Nephron progenitor cell (in vitro differentiated cells): ENCODE results near the gene SPAG4.

Experiments used
- DNase-seq: peaks from one replicate; pipeline ENCODE4 v3.0.0; 2021
- H3K27ac Mint-ChIP-seq: 2 replicates; pipeline ENCODE4 v1.8.0; 2021; ENCODE audit warnings: mild to moderate bottlenecking, moderate library complexity, mixed read lengths
- H3K27me3 Mint-ChIP-seq: 2 replicates; pipeline ENCODE4 v1.8.0; 2021; ENCODE audit warnings: mild to moderate bottlenecking, low read depth, mixed read lengths; ENCODE audit not compliant: poor library complexity
- H3K36me3 Mint-ChIP-seq: 2 replicates; pipeline ENCODE4 v1.8.0; 2021; ENCODE audit warnings: low read depth, mixed read lengths
- H3K4me1 Mint-ChIP-seq: 2 replicates; pipeline ENCODE4 v1.8.0; 2021; ENCODE audit warnings: mixed read lengths
- H3K4me3 Mint-ChIP-seq: 2 replicates; pipeline ENCODE4 v1.8.0; 2021; ENCODE audit warnings: mild to moderate bottlenecking, moderate library complexity, mixed read lengths
- H3K9me3 Mint-ChIP-seq: 2 replicates; pipeline ENCODE4 v1.8.0; 2021; ENCODE audit warnings: mild to moderate bottlenecking, moderate library complexity, mixed read lengths
- CTCF ChIP-seq: fragments of 200-600 bp; sonication (generic); IDR thresholded peaks from 2 replicates; pipeline ENCODE4 v1.5.0; 2021; ENCODE audit warnings: antibody characterized with exemption

The SPAG4 gene

GRCh38 chr20:35664466-35665206, 49.0 kb downstream of the SPAG4 start, which contains the start of the genes CPNE1 and RBM12:
TSS of gene CPNE1 (minus strand) at chr20:35664900. CDS start at chr20:35632923, 31,977 bp downstream.
TSS of gene RBM12 (minus strand) at chr20:35664900. CDS start at chr20:35655322, 9,578 bp downstream.
- peak within 1 kb of the TSS; percentile 88 for H3K4me3 Mint-ChIP-seq
- H3K27me3 Mint-ChIP-seq = peaks cover 6% of the 10 kb centered on the region
- TF ChIP-seq CTCF = no peak
- peaks cover 39% of the 10 kb centered on the region for H3K4me1 Mint-ChIP-seq
- H3K9me3 Mint-ChIP-seq = peaks cover 8% of the 10 kb centered on the region
- H3K27ac Mint-ChIP-seq = peak within 1 kb of the TSS; percentile 99
- peaks cover 41% of the 10 kb centered on the region for H3K36me3 Mint-ChIP-seq
- peak; percentile 91 for DNase-seq

- Mint-ChIP-seq H3K9me3 (no peaks in the 10 kb centered on the region), H3K4me1 (peaks cover 42% of the 10 kb centered on the region), H3K27ac (no peak overlapping the region), H3K27me3 (peaks cover 6% of the 10 kb centered on the region), H3K4me3 (no peak overlapping the region), H3K36me3 (peaks cover 44% of the 10 kb centered on the region)
- DNase-seq = no peak
- TF ChIP-seq CTCF = no peak
Observed at GRCh38 chr20:35665949-35666288, 50.3 kb downstream of the SPAG4 start.

- no peak for TF ChIP-seq CTCF
- peaks cover 13% of the 10 kb centered on the region for H3K4me1 Mint-ChIP-seq
- no peak overlapping the region for H3K4me3 Mint-ChIP-seq
- no peak overlapping the region for H3K27ac Mint-ChIP-seq
- H3K27me3 Mint-ChIP-seq = peaks cover 6% of the 10 kb centered on the region
- no peaks in the 10 kb centered on the region for H3K9me3 Mint-ChIP-seq
- no peak for DNase-seq
- peaks cover 42% of the 10 kb centered on the region for H3K36me3 Mint-ChIP-seq
Observed at GRCh38 chr20:35669221-35669620, 53.6 kb downstream of the SPAG4 start.

- no peak for DNase-seq
- peaks cover 42% of the 10 kb centered on the region for H3K36me3 Mint-ChIP-seq
- H3K9me3 Mint-ChIP-seq = no peaks in the 10 kb centered on the region
- H3K27me3 Mint-ChIP-seq = peaks cover 3% of the 10 kb centered on the region
- peaks cover 13% of the 10 kb centered on the region for H3K4me1 Mint-ChIP-seq
- H3K4me3 Mint-ChIP-seq = no peak overlapping the region
- H3K27ac Mint-ChIP-seq = no peak overlapping the region
- no peak for TF ChIP-seq CTCF
Observed at GRCh38 chr20:35669681-35670080, 54.1 kb downstream of the SPAG4 start.
